ENCODE results near the gene TUBA4A. TPM values are rescaled to one million over a fixed set of nuclear protein-coding genes. Genes with fewer than 3 reads are reported as not detected.

TUBA4A gene
- total and polyA plus RNA-seq, 9 of the 15 experiments (the other 6 are each of a cell fraction or from before 2014, with no cell fraction given), result 25.1 to 174 (median 42.4) TPM

DNA sequence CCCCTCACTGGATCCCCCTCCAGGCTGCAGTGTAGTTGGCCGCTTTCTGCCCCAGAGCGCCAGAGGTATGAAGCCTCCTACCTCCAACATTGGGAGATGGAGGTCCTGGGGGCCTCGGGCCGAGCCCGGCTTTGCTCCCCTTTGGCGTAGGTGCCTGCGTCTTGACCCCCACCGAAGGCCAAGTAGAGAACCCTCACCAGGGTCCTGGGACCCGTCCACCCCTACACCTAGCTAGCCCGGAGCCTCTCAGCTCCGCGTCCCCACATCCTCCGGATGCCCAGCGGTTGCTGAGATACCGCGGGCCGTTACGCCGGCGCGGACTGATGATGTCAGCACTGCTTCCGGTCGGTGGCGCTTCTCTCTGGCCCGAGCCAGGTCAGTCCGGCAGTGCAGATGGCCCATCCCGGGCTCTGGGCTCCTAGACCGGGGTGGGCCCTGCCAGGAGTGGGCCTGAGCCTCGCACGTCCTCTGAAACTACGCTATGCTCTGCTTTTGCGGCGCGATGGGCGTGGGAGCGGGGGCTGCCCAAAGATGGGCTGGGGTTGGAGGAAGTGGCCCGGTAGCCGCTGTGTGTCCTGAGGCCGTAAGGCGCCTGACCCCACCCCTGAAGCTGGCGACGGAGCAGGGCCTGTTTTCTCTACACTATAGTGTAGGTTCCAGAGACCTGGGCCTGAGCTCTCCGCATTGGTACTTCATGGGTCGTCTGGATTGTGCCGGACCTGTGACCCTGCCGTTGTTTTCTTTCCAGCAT, 8.4 kb downstream of the TUBA4A start, which contains the start of the genes GLB1L and STK16:
TSS of gene GLB1L (minus strand) at position 297 of the 751 bp plus-strand sequence. CDS start 1,871 bp downstream, outside the sequence.
TSS of gene STK16 (plus strand) at position 332 of the 751 bp plus-strand sequence. CDS start 521 bp downstream, outside the sequence.
- ChIA-PET POLR2A (interaction anchor here (0.6 to 2.2 kb wide), 13 partner anchors 8 to 641 kb away, joined by 3 to 12 read pairs (median 4); partner anchors contain the start of genes ANKZF1, ATG9A, DNAJB2 and DNPEP), CTCF (ENCODE audit: low intra/inter-chr PET ratio) (no interaction called here)
- Histone ChIP-seq H2AFZ (ENCODE audit: low read depth, low read length) (peak within 1 kb of the TSS; percentile 86), H3K9me1 (ENCODE audit: control insufficient read depth, insufficient read depth, low read length) (no peaks in the 10 kb centered on the region), H3K27me3 (ENCODE audit: control insufficient read depth in 2 of 2, insufficient read depth in 2 of 2, low read length in 2 of 2) (no peaks in the 10 kb centered on the region), H3K36me3 (ENCODE audit: control insufficient read depth, insufficient read depth, low read length) (peaks cover 39% of the 10 kb centered on the region), H3K4me1 (replicated peaks in 1 of 2; ENCODE audit: control insufficient read depth in 2 of 2, insufficient read depth in 2 of 2, low read length in 2 of 2) (peaks cover 21 to 32% of the 10 kb centered on the region in 2 experiments; a peak in 4 of 5 replicates), H3K4me2 (ENCODE audit: insufficient read depth, low read length) (peak within 1 kb of the TSS; percentile 92), H3K9me3 (replicated peaks; ENCODE audit: control insufficient read depth, insufficient read depth, low read depth, low read length) (no peaks in the 10 kb centered on the region), H3K4me3 (peak within 1 kb of the TSS; percentile 93), H3K9ac (ENCODE audit: insufficient read depth in 1 of 2, low read depth in 2 of 2, low read length in 2 of 2) (peak within 1 kb of the TSS; percentile 94 to 99), H3K27ac (ENCODE audit: extremely low read depth, low read depth, low read length) (peak within 1 kb of the TSS; percentile 95), H4K20me1 (replicated peaks; ENCODE audit: control insufficient read depth, insufficient read depth, low read length) (0 out of 2 replicates have a peak, but pooled peaks cover 3% of the 10 kb centered on the region), H3K79me2 (ENCODE audit: control insufficient read depth, insufficient read depth, low read length) (peaks cover 17% of the 10 kb centered on the region)
- BruUV-seq (replicated peaks), result TSS peak; percentile 76
- intact Hi-C loops (cut with micrococcal nuclease), result loop anchor here (2.0 kb wide), 1 partner anchor 17 kb away; the partner anchor contains the start of genes ANKZF1 and ATG9A
- ATAC-seq (peak; percentile 92), DNase-seq (ENCODE audit: extremely low read depth in 1 of 4, low spot score in 3 of 4) (peak; percentile 89 to 93 (median 90)), FAIRE-seq (peak; percentile 86)
- WGBS (ENCODE audit: insufficient coverage, low coverage, missing lambda C conversion rate), result 1% methylated on average over 19 of the region's 46 CpGs
- in situ Hi-C loops (cut with MboI), result no loop called here
- TF ChIP-seq FOXK1 (CRISPR knock-in tag; IDR thresholded peaks at IDR 0.05; ENCODE audit: borderline replicate concordance) (peak; percentile 48; the same call in 1 of the 2 replicates), TBL1XR1 (IDR thresholded peaks at IDR 0.05; ENCODE audit: low read length in 2 of 2) (0 out of 4 replicates have a peak, but pooled peaks of 1 of the 2 experiments have one; percentile 24), HDAC6 (IDR thresholded peaks at IDR 0.05; ENCODE audit: low read depth, low read length) (no peak), PHF8 (IDR thresholded peaks at IDR 0.05; ENCODE audit: borderline replicate concordance, low read length) (peak; percentile 97), TEAD1 (CRISPR knock-in tag; IDR thresholded peaks at IDR 0.05) (peak in 1 of 2 experiments; percentile 63; a peak in 2 of 4 replicates), ETV5 (CRISPR knock-in tag; IDR thresholded peaks at IDR 0.05; ENCODE audit: low read depth) (peak; percentile 73; the same call in 1 of the 2 replicates)
- TF ChIP-seq, protein P1, sequence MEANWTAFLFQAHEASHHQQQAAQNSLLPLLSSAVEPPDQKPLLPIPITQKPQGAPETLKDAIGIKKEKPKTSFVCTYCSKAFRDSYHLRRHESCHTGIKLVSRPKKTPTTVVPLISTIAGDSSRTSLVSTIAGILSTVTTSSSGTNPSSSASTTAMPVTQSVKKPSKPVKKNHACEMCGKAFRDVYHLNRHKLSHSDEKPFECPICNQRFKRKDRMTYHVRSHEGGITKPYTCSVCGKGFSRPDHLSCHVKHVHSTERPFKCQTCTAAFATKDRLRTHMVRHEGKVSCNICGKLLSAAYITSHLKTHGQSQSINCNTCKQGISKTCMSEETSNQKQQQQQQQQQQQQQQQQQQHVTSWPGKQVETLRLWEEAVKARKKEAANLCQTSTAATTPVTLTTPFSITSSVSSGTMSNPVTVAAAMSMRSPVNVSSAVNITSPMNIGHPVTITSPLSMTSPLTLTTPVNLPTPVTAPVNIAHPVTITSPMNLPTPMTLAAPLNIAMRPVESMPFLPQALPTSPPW (CRISPR knock-in tag; IDR thresholded peaks at IDR 0.05), result peak; percentile 49; the same call in 1 of the 2 replicates
- TF ChIP-seq, protein P2, sequence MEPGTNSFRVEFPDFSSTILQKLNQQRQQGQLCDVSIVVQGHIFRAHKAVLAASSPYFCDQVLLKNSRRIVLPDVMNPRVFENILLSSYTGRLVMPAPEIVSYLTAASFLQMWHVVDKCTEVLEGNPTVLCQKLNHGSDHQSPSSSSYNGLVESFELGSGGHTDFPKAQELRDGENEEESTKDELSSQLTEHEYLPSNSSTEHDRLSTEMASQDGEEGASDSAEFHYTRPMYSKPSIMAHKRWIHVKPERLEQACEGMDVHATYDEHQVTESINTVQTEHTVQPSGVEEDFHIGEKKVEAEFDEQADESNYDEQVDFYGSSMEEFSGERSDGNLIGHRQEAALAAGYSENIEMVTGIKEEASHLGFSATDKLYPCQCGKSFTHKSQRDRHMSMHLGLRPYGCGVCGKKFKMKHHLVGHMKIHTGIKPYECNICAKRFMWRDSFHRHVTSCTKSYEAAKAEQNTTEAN (CRISPR knock-in tag; IDR thresholded peaks at IDR 0.05), result no peak
- TF ChIP-seq, protein P3, sequence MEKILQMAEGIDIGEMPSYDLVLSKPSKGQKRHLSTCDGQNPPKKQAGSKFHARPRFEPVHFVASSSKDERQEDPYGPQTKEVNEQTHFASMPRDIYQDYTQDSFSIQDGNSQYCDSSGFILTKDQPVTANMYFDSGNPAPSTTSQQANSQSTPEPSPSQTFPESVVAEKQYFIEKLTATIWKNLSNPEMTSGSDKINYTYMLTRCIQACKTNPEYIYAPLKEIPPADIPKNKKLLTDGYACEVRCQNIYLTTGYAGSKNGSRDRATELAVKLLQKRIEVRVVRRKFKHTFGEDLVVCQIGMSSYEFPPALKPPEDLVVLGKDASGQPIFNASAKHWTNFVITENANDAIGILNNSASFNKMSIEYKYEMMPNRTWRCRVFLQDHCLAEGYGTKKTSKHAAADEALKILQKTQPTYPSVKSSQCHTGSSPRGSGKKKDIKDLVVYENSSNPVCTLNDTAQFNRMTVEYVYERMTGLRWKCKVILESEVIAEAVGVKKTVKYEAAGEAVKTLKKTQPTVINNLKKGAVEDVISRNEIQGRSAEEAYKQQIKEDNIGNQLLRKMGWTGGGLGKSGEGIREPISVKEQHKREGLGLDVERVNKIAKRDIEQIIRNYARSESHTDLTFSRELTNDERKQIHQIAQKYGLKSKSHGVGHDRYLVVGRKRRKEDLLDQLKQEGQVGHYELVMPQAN (IDR thresholded peaks at IDR 0.05; ENCODE audit: borderline replicate concordance), result no peak; the same call in 1 of the 2 replicates
- TF ChIP-seq, protein P4, sequence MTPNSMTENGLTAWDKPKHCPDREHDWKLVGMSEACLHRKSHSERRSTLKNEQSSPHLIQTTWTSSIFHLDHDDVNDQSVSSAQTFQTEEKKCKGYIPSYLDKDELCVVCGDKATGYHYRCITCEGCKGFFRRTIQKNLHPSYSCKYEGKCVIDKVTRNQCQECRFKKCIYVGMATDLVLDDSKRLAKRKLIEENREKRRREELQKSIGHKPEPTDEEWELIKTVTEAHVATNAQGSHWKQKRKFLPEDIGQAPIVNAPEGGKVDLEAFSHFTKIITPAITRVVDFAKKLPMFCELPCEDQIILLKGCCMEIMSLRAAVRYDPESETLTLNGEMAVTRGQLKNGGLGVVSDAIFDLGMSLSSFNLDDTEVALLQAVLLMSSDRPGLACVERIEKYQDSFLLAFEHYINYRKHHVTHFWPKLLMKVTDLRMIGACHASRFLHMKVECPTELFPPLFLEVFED (CRISPR knock-in tag; conservative IDR thresholded peaks at IDR 0.05), result no peak
